D341Med (cell line): ENCODE data around the gene AKT3.
"Not testable (repeated sequence)": the region's sequence is repeated elsewhere in the genome, so short reads cannot be mapped to it uniquely, and the experiment has no call there.

Experiments used
- DNase-seq: peaks from one replicate; pipeline ENCODE4 v3.0.0; 2012; ENCODE audit warnings: low spot score

Gene AKT3

GRCh38 chr1:243693800-243694199 lies 156.2 kb downstream of the AKT3 start:
- no peak for DNase-seq

GRCh38 chr1:243686159-243686558 lies 163.9 kb downstream of the AKT3 start:
- no peak for DNase-seq

- DNase-seq = no peak
These were observed 169.2 kb downstream of the AKT3 start for GRCh38 chr1:243680860-243681259.

GRCh38 chr1:243672539-243673074 lies 177.4 kb downstream of the AKT3 start:
- DNase-seq = no peak

GRCh38 chr1:243667591-243667990 lies 182.5 kb downstream of the AKT3 start:
- DNase-seq = no peak

- DNase-seq = no peak
These were observed 182.9 kb downstream of the AKT3 start for GRCh38 chr1:243667133-243667532.

- DNase-seq = no peak
These were observed 186.4 kb downstream of the AKT3 start for GRCh38 chr1:243663651-243664050.

- DNase-seq = not testable (repeated sequence)
These were observed 187.9 kb downstream of the AKT3 start for GRCh38 chr1:243662169-243662568.

- no peak for DNase-seq
These were observed 191.4 kb downstream of the AKT3 start for GRCh38 chr1:243658594-243659105.

- no peak for DNase-seq
These were observed 192.2 kb downstream of the AKT3 start for GRCh38 chr1:243657793-243658192.

- not testable (repeated sequence) for DNase-seq
These were observed 200.5 kb downstream of the AKT3 start for GRCh38 chr1:243649530-243649929.

- no peak for DNase-seq
These were observed 203.2 kb downstream of the AKT3 start for GRCh38 chr1:243646841-243647240.

GRCh38 chr1:243645281-243645680 lies 204.8 kb downstream of the AKT3 start:
- no peak for DNase-seq

- DNase-seq = no peak
These were observed 207.1 kb downstream of the AKT3 start for GRCh38 chr1:243642936-243643335.

- DNase-seq = no peak
These were observed 210.9 kb downstream of the AKT3 start for GRCh38 chr1:243639027-243639658.

- DNase-seq = no peak
These were observed 211.9 kb downstream of the AKT3 start for GRCh38 chr1:243638186-243638585.

GRCh38 chr1:243628476-243628907 lies 221.6 kb downstream of the AKT3 start:
- no peak for DNase-seq

GRCh38 chr1:243623841-243624240 lies 226.2 kb downstream of the AKT3 start:
- no peak for DNase-seq

GRCh38 chr1:243621973-243622372 lies 228.1 kb downstream of the AKT3 start:
- DNase-seq = no peak

GRCh38 chr1:243620096-243620495 lies 229.9 kb downstream of the AKT3 start:
- DNase-seq = no peak

GRCh38 chr1:243609698-243610097 lies 240.3 kb downstream of the AKT3 start:
- DNase-seq = no peak

- DNase-seq = no peak
These were observed 244.4 kb downstream of the AKT3 start for GRCh38 chr1:243605604-243606003.

GRCh38 chr1:243601720-243602119 lies 248.3 kb downstream of the AKT3 start:
- no peak for DNase-seq

- DNase-seq = no peak
These were observed 251.6 kb downstream of the AKT3 start for GRCh38 chr1:243598433-243598832.
